Measurements from ENCODE around the gene RXRG.

Gene RXRG

GRCh38 chr1:165383599-165384405 lies 61.1 kb downstream of the RXRG start:
- no peaks in the 10 kb centered on the region for H3K4me1 ChIP-seq (ENCODE audit: insufficient read depth, poor library complexity, severe bottlenecking)
- H3K9me3 ChIP-seq (ENCODE audit: severe bottlenecking) = no peaks in the 10 kb centered on the region
- DNase-seq (ENCODE audit: low spot score) (no peak), ATAC-seq (ENCODE audit: low read depth) (no peak)
- no peak overlapping the region for H3K4me3 ChIP-seq (ENCODE audit: severe bottlenecking)
- no peaks in the 10 kb centered on the region for H3K36me3 ChIP-seq (ENCODE audit: low read depth)
- H3K27ac ChIP-seq (ENCODE audit: poor library complexity, severe bottlenecking) = no peak overlapping the region
- peaks cover 5% of the 10 kb centered on the region for H3K27me3 ChIP-seq (ENCODE audit: insufficient read depth, poor library complexity, severe bottlenecking)
- no peak for TF ChIP-seq CTCF (IDR thresholded peaks at IDR 0.05; ENCODE audit: poor library complexity, severe bottlenecking)

- no peak for DNase-seq (ENCODE audit: low spot score)
These were observed 61.9 kb downstream of the RXRG start for GRCh38 chr1:165383067-165383466.

GRCh38 chr1:165381745-165382505 lies 63.0 kb downstream of the RXRG start:
- no peak for TF ChIP-seq CTCF (IDR thresholded peaks at IDR 0.05; ENCODE audit: poor library complexity, severe bottlenecking)
- DNase-seq (ENCODE audit: low spot score) (no peak), ATAC-seq (ENCODE audit: low read depth) (no peak)
- Histone ChIP-seq H3K36me3 (ENCODE audit: low read depth) (no peaks in the 10 kb centered on the region), H3K4me3 (ENCODE audit: severe bottlenecking) (no peak overlapping the region), H3K9me3 (ENCODE audit: severe bottlenecking) (no peaks in the 10 kb centered on the region), H3K27me3 (ENCODE audit: insufficient read depth, poor library complexity, severe bottlenecking) (no peaks in the 10 kb centered on the region), H3K27ac (ENCODE audit: poor library complexity, severe bottlenecking) (no peak overlapping the region), H3K4me1 (ENCODE audit: insufficient read depth, poor library complexity, severe bottlenecking) (no peaks in the 10 kb centered on the region)

More at GRCh38 chr1:165383067-165383466, 61.9 kb downstream of the RXRG start:
- ATAC-seq (ENCODE audit: low read depth) = peak; percentile 60; the same call in 2 of the 3 replicates
- Histone ChIP-seq H3K4me3 (ENCODE audit: severe bottlenecking) (no peak overlapping the region), H3K9me3 (ENCODE audit: severe bottlenecking) (no peaks in the 10 kb centered on the region), H3K27me3 (ENCODE audit: insufficient read depth, poor library complexity, severe bottlenecking) (no peaks in the 10 kb centered on the region), H3K4me1 (ENCODE audit: insufficient read depth, poor library complexity, severe bottlenecking) (no peaks in the 10 kb centered on the region), H3K27ac (ENCODE audit: poor library complexity, severe bottlenecking) (no peak overlapping the region), H3K36me3 (ENCODE audit: low read depth) (no peaks in the 10 kb centered on the region)
- TF ChIP-seq CTCF (IDR thresholded peaks at IDR 0.05; ENCODE audit: poor library complexity, severe bottlenecking) = no peak

- H3K4me1 ChIP-seq (ENCODE audit: insufficient read depth, poor library complexity, severe bottlenecking) = peaks cover 6% of the 10 kb centered on the region
- H3K4me3 ChIP-seq (ENCODE audit: severe bottlenecking) = no peak overlapping the region
These were observed 68.1 kb downstream of the RXRG start for GRCh38 chr1:165376811-165377311.

More at GRCh38 chr1:165376811-165377311, 68.1 kb downstream of the RXRG start:
- H3K27me3 ChIP-seq (ENCODE audit: insufficient read depth, poor library complexity, severe bottlenecking) = no peaks in the 10 kb centered on the region
- H3K36me3 ChIP-seq (ENCODE audit: low read depth) = no peaks in the 10 kb centered on the region
- ATAC-seq (ENCODE audit: low read depth) (no peak), DNase-seq (ENCODE audit: low spot score) (no peak)
- H3K27ac ChIP-seq (ENCODE audit: poor library complexity, severe bottlenecking) = no peak overlapping the region
- TF ChIP-seq CTCF (IDR thresholded peaks at IDR 0.05; ENCODE audit: poor library complexity, severe bottlenecking) = no peak
- no peaks in the 10 kb centered on the region for H3K9me3 ChIP-seq (ENCODE audit: severe bottlenecking)

All from RWPE2 (cell line).